ENCODE measurements around the gene IFNAR2.

DNA sequence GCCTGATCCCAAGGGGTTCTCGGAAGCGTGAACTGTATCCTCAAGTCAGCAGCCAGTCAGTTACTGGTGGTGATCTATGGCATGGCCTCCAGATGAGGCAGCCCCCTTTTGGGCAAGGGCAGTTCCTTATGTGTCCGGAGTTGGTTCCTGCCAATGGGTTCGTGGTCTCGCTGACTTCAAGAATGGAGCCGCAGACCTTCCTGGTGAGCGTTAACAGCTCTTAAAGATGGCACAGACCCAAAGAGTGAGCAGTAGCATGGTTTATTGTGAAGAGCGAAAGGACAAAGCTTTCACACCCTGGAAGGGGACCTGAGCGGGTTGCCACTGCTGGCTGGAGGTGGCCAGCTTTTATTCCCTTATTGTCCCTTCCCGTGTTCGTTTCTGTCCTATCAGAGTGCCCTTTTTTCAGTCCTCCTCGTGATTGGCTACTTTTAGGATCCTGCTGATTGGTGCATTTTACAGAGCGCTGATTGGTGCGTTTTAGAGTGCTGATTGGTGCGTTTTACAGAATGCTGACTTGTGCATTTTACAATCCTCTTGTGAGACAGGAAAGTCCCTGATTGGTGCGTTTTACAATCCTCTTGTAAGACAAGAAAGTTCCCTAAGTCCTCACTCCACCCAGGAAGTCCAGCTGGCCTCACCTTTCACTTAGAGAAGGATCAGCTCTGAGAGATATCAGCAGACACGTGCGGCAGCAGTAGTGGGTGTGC is 27.5 kb downstream of the IFNAR2 start:
- TF ChIP-seq, protein P1, sequence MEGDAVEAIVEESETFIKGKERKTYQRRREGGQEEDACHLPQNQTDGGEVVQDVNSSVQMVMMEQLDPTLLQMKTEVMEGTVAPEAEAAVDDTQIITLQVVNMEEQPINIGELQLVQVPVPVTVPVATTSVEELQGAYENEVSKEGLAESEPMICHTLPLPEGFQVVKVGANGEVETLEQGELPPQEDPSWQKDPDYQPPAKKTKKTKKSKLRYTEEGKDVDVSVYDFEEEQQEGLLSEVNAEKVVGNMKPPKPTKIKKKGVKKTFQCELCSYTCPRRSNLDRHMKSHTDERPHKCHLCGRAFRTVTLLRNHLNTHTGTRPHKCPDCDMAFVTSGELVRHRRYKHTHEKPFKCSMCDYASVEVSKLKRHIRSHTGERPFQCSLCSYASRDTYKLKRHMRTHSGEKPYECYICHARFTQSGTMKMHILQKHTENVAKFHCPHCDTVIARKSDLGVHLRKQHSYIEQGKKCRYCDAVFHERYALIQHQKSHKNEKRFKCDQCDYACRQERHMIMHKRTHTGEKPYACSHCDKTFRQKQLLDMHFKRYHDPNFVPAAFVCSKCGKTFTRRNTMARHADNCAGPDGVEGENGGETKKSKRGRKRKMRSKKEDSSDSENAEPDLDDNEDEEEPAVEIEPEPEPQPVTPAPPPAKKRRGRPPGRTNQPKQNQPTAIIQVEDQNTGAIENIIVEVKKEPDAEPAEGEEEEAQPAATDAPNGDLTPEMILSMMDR (IDR thresholded peaks at IDR 0.05; ENCODE audit: low read depth, low read length): no peak
- no peak for TF ChIP-seq POLR2A (IDR thresholded peaks at IDR 0.05; ENCODE audit: extremely low read depth, insufficient read length)

Measured in NB4 (cell line).